Fibroblast of skin of right quadriceps (primary cell): Measurements from ENCODE around the gene CMC2.

Experiments
- DNase-seq: peaks from one replicate; pipeline ENCODE4 v3.0.0-alpha.2; 2013

Gene CMC2

DNA sequence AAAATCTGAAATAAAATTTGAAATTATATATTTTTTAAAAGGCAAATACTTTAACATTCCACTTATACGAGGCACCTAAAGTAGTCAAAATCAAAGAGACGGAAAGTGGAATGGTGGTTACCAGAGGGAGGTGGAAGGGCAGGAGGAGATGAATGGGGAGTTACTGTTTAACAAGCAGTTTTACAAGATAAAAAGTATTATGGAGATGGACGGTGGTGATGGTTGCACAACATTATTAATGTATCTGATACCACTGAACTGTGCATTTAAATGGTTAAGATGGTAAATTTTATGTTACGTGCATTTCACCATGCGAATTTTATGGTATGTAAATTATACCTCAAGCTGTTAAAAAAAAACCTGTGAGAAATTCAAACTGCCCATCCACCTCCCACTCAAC lies 5.4 kb downstream of the CMC2 start:
- no peak for DNase-seq

DNA sequence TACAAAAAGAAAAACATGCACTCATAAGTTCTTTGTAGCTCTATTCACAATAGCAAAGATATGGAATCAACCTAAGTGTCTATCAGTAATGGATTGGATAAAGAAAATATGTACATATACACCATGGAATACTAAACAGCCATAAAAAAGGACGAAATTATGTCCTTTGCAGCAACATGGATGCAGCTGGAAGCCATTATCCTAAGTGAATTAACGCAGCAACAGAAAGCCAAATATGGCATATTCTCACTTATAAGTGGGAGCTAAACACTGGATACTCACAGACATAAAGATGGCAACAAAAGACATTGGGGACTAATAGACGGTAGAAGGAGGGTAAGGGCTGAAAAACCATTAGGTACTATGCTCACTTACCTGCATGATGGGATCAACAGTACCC lies 5.8 kb downstream of the CMC2 start:
- DNase-seq: no peak

DNA sequence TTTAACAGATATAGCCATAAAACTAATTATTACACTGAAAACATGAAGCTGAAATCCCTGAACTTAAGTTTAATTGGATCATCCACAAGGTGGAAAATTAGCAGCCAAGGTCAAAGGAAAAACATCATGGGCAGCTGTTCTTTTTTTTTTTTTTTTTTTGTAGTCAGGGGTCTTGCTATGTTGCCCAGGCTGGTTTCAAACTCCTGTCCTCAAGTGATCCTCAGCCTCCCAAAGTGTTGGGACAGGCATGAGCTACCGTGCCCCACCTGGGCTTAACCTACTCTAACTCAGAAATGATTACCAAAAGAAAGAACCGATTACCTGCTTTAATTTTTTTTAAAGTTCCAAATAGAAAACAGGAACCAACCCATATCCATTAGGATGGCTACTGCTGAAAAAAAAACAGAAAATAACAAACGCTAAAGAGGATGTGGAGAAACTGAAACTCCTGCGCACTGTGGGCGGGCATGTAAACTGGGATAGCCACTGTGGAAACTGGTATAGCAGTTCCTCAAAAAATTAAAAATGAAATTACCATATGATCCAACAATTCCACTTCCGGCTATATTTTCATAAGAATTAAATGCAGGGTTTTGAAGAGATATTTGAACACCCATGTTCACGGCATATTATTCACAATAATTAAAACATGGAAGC lies 8.6 kb downstream of the CMC2 start:
- no peak for DNase-seq

DNA sequence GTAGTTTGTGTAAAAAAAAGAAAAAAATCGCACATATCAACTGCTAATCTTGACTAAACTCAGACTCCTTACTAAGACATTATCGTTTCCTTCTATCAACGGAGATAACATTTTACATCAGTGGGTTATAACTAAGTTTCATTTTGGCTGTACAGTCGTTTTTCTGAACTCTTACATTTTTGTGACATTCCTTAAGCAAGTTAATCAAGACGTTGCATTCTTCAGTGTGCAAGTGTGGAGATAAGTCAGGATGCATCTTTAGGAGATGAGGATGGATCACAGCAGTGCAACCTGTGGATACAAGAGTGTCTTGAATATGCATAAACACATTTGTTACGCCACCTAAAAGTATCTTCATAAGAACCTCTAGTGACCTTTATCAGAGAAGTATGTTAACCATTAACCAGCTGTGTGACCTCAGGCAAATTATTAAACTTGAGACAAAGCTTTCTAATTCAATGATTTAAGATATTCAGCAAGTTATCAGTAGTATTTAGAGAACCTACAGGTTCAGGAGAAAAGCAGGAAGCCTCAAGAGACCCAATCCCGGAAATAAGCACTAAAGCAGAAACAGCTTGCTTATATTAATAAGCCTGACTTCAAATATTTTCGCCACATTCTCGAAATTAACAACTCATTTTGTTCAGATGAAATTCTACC lies 9.4 kb downstream of the CMC2 start:
- peak; percentile 25 for DNase-seq

DNA sequence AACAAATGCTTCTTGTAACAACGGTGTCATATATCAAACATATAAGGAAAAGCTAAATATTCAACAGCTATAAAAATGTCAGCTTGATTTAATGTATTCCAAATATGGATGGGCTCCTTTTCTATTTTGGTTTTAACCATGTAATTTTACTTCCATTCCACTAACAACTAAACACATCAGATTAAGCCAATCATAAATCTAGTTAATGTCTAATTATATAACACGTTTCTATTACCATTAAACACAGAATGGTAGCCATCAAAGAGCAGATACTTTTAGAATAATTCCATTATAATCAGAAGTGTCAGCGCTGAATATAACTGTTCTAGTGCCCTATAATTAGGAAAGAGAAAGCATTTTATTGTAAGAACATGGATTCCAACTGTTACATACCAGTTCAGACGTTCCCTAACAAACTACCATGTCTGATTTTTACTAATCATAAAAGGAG lies 10.0 kb downstream of the CMC2 start:
- peak; percentile 30 for DNase-seq

DNA sequence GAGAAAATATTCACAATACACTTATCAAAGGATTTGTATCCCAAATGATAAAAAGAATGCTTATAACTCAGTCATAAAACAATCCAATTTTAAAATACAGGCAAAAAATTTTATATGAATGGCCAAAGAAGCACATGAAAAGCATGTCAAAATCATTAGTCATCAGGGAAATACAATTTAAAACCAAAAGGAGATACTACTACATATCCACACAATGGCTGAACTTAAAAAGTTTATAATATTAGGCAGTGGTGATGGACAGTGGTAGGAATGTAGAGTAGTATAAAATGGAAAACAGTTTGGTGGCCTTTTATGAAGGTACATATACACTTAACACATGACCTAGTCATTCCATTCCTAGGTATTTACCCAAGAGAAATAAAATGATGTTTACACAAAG lies 12.2 kb downstream of the CMC2 start:
- peak; percentile 26 for DNase-seq

DNA sequence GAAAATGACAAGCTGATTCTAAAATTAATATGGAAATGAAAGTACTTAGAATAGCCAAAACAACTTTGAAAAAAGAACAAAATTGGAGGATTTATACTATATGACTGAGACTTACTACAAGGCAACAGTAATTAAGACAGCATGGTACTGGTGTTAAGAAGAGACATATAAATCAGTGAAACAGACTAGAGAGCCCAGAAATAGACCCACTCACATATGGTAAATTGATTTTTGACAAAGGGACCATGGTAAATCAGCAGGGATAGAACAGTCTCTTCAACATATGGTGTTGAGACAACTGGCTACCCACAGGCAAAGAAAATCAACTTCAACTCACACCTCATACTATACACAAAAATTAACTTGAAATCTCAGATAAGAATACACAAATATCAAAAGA lies 12.9 kb downstream of the CMC2 start:
- DNase-seq: no peak

DNA sequence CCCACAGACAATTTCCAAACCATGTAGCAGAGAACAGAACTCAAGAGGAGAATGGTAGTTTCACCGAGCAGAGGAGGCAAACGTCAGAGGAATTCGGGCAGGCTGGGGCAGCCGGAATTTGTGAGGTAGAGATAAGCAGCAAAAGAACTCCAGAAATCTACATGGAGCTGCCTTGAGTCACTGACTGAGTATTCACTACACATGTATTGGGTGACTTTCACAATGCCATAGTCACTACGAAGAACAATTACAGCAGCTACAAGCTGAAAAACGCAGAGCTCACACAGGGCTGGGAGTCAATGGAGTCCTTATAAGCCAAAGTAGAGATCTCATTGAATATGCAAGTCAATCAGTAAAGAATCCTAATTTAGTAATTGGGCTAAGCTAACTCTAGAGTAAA lies 13.4 kb downstream of the CMC2 start:
- peak; percentile 87 for DNase-seq

DNA sequence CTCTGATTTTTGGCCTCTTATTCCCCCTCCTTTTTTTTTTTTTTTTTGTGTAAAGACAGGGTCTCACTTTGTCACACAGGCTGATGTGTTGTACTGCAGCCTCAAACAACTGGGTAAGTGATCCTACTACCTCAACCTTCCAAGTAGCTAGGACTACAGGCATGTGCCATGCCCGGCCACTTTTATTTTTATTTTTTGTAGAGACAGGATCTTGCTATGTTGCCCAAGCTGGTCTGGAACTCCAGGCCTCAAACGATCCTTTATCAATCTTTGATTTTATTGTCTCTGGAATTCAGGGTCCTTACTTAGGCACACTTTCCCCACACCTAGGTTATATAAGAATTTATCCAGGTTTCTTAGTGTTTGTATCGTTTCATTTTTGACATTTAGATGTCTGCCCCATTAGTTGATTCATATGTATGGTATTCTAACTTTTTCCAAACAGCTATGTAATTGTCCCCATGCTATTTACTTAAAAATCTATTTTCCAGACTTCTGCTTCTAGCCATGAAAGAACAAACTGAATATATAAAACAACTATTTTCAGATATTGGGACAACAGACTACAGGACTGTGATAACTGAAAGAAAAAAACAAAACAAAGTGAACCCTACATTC lies 13.9 kb downstream of the CMC2 start:
- no peak for DNase-seq

DNA sequence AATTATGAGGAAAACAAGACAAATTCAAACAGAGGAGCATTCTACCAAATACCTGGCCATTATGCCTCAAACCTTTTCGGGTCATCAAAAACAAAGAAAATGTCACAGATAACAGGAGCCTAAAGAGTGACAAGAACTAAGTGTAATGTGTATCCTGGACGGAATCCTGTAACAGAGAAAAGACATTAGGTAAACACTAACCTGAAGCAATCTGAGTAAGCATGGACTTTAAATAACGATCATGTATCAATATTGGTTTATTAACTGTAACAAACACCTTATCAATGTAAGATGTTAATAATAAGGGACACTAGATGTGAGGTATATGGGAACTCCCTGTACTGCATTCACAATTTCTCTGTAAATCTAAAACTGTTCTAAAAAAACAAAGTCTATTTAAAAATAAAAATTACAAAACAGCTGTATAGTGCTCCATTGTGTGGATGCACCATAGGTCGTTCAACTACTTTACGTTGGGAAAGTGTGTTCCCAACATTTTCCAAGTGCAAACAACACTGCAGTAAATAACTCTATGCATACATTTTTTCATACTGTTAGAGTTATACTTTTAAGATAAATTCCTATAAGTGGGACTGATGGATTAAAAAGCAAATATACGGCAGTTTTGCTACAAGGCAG lies 14.8 kb downstream of the CMC2 start:
- no peak for DNase-seq

DNA sequence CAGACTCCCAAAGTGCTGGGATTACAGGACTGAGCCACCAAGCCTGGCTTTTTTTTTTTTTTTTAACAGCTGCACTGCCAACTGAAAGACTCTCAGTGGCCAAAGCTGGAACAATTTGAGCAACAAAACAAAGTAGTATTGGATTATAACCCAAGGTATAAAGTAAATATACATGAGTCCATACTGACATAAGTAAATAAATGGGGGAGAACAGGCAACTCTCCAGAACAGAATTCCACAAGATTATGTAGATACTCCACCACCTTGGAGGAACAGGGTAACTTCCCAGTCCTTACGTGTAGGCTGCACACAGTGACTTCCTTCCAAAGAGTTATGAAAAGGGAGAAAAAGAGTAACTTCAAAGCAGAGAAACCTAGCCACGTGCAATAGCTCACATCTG lies 15.7 kb downstream of the CMC2 start:
- no peak for DNase-seq

DNA sequence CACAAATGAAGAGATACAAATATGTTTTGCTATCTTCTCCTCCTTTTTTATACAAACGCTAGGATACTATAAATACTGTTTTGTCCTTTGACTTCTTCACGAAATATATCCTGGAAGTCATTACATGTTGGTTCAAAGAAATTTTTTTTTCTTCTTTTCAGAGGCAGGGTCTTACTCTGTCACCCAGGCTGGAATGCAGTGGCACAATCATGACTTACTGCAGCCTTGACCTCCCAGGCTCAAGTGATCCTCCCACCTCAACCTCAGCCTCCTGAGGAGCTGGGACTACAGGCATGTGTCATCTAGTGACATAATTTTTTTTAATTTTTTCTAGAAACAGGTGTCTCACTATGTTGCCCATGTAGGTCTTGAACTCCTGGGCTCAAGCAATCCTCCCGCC lies 16.1 kb downstream of the CMC2 start:
- DNase-seq: no peak

DNA sequence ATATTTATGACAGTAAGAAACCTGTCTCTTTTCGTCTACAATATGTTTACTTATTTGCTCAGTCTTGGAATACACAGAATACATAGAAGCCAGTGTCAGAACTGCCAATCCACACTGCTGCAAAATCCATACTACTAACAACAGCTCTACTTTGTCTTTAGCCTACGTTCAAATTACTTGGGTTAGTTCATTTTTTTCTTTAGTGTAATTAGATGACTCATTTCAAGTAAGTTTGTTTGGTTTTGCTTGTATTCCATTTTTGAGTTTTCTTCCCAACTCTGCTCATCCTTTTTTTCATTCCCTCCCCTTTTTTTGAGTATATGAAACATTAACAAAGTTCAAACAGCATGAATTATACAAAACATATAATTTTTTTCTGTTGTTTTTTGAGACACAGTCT lies 16.9 kb downstream of the CMC2 start:
- no peak for DNase-seq

DNA sequence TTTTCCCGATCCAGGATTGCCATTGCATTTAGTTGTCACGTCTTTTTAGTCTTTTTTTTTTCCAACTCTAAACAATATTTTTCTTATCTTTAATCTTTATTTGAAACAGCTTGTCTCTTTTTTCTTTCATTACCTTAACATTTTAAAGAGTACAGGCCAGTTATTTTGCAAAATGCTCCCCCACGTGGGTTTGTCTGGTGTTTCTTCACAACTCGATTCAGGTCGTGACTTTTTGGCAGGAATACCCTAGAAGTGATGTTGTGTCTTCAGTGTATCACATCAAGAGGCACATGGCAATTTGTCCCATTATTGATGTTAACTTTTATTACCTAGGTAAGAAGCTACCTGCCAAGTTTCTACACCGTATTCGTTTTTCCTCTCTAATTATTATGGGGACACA lies 17.9 kb downstream of the CMC2 start:
- no peak for DNase-seq

DNA sequence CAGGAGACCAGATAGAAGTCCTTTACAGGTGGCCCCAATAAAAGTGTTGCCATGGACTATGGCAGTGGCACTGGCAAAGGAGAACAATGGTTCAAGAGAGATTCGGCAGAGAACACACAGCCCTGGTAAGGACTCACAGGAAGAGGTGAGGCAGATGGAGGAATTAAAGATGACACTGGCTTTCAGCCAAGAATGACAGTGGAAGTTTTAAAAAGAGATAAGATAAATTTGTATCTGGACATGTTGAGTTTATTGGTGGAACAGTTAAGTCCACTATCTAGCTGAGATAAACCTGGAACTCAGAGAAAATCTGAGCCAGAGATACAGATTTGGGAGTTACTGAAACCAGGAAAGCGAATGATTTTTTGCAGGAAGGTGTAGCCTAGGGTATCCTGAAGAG lies 20.1 kb downstream of the CMC2 start:
- no peak for DNase-seq

DNA sequence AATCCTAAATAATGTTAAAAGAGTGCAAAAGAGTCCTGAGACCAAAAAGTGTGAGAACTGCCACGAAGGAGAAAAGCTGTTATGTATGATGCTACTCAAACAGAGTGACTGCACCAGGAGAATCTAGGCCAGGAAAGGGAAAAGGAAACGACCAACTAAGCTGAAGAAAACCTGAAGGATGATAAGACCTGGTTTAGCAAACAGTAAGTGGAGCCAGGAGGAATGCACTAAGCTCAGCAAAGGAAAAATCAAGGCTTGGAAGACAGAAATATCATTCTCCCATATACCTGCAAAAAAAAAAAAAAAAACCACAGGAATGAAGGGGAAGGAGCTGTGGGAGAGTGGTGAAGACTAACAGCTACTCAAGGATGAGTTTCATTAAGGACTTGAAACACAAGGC lies 21.1 kb downstream of the CMC2 start:
- DNase-seq: no peak

DNA sequence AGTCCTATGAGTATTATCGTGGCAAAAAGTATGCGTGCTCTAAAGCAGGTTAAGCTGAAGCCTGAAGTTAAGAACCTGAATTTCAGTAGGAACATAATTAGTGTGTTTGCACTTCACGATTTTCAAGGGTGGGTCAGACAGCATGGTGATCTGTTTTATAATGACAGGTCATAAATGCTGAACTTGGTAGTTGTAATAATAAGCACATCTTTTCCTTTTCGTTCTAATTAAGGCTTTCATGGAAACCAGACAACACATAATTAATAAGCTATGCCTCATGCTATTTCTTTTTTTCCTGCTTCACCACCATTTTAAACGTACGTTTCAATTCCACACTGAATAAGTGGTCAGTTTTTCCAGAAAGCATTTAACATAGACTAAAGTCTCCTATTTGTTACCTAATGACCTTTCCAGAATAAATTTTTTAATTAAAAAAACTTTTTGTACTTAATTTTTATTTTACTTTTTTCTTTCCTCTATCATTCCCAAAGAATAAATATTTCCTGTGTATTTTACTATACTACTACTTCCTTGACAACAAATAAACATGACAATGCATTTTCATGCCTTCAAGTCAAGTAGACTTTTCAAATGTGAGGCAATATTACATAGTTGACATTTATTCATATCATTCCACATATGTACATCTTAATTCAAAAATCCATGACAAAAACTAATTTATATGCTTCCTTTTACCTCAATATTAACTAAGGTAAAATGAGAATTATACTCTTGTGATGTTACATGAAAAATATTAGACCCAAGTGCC lies 22.4 kb downstream of the CMC2 start:
- DNase-seq: no peak

DNA sequence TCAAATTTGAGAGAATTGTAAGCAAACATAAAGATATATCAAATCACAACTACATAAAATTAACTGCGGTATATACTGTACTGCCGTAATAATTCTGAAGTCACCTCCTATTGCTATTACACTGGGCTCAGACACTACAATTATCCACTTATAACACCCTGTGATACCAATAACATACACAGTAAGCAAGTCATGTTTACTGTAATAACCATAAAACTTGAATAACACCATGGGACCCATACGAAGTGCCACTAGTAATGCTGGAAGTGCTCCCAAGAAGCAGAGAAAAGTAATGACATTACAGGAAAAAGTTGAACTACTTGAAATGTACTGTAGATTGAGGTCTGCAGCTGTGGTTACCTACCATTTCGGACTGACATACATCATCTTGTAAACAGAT lies 24.0 kb downstream of the CMC2 start:
- DNase-seq: no peak

DNA sequence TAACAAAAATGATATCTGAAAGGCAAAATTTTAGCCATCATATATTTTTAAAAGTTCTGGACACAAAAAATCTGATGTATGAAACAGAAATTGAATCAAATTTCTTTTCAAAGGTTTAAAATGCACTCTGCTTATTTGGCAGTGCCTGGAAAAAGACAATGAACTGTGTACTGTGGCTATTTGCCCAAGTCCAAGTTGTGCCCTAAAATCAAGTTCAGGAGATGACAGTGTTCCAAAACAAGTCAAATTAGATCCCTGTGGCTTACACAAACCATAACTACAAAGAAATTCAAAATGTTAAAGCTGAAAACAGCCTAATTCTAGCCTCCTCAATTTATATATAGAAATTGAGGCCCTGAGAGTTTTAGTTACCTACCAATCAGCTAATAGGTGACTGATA lies 25.6 kb downstream of the CMC2 start:
- DNase-seq: no peak

DNA sequence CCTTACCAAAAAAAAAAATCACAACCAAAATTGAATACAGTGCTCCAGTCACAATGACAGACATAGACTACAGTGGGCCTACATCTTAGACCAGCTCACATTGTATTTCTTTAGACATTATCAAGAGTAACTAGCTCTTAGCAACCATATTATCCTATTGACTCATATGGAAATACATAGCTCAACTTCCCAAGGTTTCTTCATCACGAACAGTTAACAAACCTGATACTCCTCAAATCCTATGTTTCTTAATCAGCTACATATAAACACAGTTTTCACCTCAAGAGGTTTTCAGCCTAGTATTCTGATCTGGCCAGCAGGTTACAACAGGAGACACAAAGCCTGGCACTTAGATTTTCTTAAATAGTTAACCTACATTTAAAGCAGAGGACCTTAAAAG lies 29.7 kb downstream of the CMC2 start:
- no peak for DNase-seq

DNA sequence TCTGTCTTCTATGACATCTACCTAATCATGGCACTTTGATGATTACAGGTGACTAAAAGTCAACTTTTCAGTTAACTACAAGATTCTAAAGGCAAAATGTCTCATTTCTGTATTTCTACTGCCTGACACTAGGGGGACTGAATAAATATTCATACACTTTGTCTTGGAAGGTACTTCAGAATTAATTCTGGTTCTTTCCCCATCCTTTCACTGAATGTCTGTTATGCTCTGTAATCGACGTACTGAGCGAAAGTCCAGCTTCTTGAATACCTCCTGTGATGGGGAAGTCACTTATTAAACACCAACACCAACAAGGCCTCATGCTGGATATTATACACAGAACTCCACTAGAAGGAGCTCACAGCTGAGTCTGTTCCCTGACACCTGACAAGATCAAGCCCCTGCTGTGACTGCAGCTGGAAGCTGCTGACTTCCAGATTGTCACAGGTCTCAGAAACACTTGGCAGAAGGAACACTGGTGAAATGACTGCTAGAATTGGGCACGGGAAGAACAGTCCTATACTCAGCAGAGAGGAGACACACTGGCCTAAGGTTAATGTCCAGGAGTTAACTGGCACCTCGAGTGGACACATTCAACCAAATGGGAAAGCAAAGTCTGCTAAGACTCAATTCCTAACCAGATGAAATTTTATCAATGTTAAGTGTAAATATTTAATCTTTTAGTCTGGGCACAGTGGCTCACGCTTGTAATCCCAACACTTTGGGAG lies 31.9 kb downstream of the CMC2 start:
- DNase-seq: no peak

DNA sequence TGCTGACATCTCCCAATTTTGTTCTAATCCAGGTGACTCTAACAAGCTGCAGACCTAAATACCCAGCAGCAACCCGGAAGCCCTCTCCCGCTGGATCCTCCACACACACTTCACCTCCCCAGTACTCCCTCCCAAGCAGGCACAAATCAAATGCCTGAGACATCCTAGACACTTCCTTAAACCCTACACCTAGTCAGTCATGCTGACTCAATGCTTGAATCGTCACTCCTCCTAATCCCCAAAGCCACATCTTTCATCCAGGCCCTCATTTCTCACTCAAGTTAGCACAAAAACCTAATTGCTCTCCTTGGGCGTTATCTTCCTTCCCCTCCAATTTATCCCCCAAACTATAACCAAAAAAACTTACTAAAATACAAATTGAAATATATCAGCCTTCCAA lies 32.7 kb downstream of the CMC2 start:
- peak; percentile 44 for DNase-seq

DNA sequence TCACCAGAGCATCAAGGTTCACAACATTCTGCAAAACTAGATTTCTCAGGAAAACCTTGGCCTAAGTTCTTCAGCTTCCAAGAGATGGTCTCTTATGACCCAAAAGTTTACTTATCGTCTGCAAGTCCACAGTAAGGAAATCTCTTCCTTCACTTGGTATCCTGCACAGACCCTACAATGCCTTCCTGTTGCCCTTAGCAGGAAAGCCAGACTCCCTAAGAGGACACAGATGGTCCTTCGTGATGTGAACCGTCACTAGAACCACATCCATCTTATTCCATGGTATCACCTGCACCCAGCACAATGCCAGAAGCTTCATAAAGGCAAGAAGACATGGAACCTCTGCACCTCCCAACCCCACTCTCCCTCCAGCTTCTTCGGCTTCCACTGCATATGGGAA lies 34.1 kb downstream of the CMC2 start:
- no peak for DNase-seq
